HG03571 (cell line): ENCODE results near the gene MTMR11.
"Not testable (repeated sequence)": the region's sequence is repeated elsewhere in the genome, so short reads cannot be mapped to it uniquely, and the experiment has no call there.

Source experiments
- ATAC-seq: cut with Tn5 transposase; IDR thresholded peaks from one replicate; pipeline ENCODE4 v1.9.1; 2021; ENCODE audit not compliant: unreplicated experiment

The MTMR11 gene

GRCh38 chr1:149936170-149936991 lies at the start of gene MTMR11:
MTMR11 (minus strand) TSS chr1:149936879; CDS start chr1:149936647, 232 bp downstream.
- no peak for ATAC-seq

GRCh38 chr1:149979972-149980540 lies 43.4 kb upstream of the MTMR11 start:
- ATAC-seq, result no peak

- ATAC-seq, result no peak
These were observed 42.7 kb upstream of the MTMR11 start for GRCh38 chr1:149979245-149979971.

GRCh38 chr1:149978547-149979023 lies 41.9 kb upstream of the MTMR11 start:
- no peak for ATAC-seq

GRCh38 chr1:149977345-149977744 lies 40.7 kb upstream of the MTMR11 start:
- no peak for ATAC-seq

- ATAC-seq, result no peak
These were observed 35.9 kb upstream of the MTMR11 start for GRCh38 chr1:149972547-149972946.

- ATAC-seq, result no peak
These were observed 31.0 kb upstream of the MTMR11 start for GRCh38 chr1:149967646-149968045.

- no peak for ATAC-seq
These were observed 30.4 kb upstream of the MTMR11 start for GRCh38 chr1:149967041-149967440.

GRCh38 chr1:149966405-149966804 lies 29.7 kb upstream of the MTMR11 start:
- ATAC-seq, result no peak

- no peak for ATAC-seq
These were observed 28.8 kb upstream of the MTMR11 start for GRCh38 chr1:149965440-149965839.

GRCh38 chr1:149963358-149963757 lies 26.7 kb upstream of the MTMR11 start:
- no peak for ATAC-seq

GRCh38 chr1:149962736-149963135 lies 26.1 kb upstream of the MTMR11 start:
- no peak for ATAC-seq

GRCh38 chr1:149962039-149962647 lies 25.5 kb upstream of the MTMR11 start:
- ATAC-seq, result no peak

GRCh38 chr1:149957548-149957947 lies 20.9 kb upstream of the MTMR11 start:
- not testable (repeated sequence) for ATAC-seq

GRCh38 chr1:149949911-149950310 lies 13.2 kb upstream of the MTMR11 start:
- no peak for ATAC-seq

GRCh38 chr1:149945206-149945605 lies 8.5 kb upstream of the MTMR11 start:
- ATAC-seq, result no peak

- no peak for ATAC-seq
These were observed 6.2 kb upstream of the MTMR11 start for GRCh38 chr1:149942885-149943284.

- ATAC-seq, result no peak
These were observed 5.5 kb upstream of the MTMR11 start for GRCh38 chr1:149942207-149942606.

GRCh38 chr1:149940427-149940826 lies 3.7 kb upstream of the MTMR11 start:
- ATAC-seq, result no peak

GRCh38 chr1:149938668-149939003 lies 2.0 kb upstream of the MTMR11 start:
- not testable (repeated sequence) for ATAC-seq

- ATAC-seq, result no peak
These were observed 1.1 kb upstream of the MTMR11 start for GRCh38 chr1:149937759-149938158.
